Measurements from ENCODE around the gene FRMD4A.

DNA sequence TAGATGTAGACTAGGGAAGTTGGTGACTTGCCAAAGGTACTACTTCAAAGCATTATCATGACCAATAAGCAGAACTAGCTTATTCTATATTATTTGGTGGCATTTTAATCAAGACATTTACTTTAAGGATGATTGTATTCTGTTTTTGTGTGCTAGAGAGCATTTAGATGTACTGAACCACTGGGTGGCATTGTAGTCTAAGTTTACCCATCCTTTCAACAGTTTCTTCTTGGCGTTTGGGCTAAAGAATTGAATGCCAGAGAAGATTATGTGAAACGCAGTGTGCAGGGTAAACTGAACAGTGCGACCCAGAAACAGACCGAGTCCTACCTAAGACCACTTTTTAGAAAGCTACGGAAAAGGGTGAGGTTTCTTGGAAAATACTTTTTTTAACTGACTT is 717.2 kb downstream of the FRMD4A start:
- no peak for TF ChIP-seq POLR2A (IDR thresholded peaks at IDR 0.05)
- TF ChIP-seq, protein P1, sequence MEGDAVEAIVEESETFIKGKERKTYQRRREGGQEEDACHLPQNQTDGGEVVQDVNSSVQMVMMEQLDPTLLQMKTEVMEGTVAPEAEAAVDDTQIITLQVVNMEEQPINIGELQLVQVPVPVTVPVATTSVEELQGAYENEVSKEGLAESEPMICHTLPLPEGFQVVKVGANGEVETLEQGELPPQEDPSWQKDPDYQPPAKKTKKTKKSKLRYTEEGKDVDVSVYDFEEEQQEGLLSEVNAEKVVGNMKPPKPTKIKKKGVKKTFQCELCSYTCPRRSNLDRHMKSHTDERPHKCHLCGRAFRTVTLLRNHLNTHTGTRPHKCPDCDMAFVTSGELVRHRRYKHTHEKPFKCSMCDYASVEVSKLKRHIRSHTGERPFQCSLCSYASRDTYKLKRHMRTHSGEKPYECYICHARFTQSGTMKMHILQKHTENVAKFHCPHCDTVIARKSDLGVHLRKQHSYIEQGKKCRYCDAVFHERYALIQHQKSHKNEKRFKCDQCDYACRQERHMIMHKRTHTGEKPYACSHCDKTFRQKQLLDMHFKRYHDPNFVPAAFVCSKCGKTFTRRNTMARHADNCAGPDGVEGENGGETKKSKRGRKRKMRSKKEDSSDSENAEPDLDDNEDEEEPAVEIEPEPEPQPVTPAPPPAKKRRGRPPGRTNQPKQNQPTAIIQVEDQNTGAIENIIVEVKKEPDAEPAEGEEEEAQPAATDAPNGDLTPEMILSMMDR (IDR thresholded peaks at IDR 0.05), result no peak

Data from testis (tissue), 2 donors.